Hair follicular keratinocyte (primary cell): ENCODE data around the gene HES4. TPM values are rescaled to one million over a fixed set of nuclear protein-coding genes. Genes with fewer than 3 reads are reported as not detected.

ENCODE experiments used
- total RNA-seq: library from RNA; depleted of rRNA; stranded (reverse); fragments of >200 nt; gene quantifications from 2 replicates; pipeline ENCODE4 v1.2.3, GENCODE V29; 2015

The HES4 gene, protein sequence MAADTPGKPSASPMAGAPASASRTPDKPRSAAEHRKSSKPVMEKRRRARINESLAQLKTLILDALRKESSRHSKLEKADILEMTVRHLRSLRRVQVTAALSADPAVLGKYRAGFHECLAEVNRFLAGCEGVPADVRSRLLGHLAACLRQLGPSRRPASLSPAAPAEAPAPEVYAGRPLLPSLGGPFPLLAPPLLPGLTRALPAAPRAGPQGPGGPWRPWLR
- total RNA-seq: 3.0 and 5.6 TPM in 2 replicates

DNA sequence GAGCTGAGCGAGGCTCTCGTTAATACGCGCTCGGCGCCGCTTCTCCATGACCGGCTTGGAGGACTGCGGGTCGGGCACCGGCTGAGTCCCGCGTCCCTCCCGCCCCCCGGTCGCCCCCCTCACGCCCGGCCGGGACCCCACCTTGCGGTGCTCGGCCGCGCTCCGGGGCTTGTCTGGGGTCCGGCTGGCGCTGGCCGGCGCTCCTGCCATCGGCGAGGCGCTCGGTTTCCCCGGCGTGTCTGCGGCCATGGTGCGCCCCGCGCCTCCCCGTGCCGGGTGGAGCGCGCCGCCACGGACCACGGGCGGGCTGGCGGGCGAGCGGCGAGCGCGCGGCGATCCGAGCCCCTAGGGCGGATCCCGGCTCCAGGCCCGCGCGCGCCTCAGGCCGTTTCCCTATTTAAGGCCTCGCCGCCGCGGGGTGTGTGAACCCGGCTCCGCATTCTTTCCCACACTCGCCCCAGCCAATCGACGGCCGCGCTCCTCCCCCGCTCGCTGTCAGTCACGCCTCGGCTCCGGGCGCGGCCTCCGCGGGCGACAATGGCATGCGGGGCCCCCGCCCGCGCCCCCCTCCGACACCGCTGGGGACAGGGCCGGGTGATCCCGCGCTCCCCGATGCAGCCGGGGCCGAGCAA lies at the start of gene HES4:
Gene HES4, minus strand, starts transcription at position 373 of the 632 bp plus-strand sequence. Its CDS starts 124 bp downstream, at position 249.

DNA sequence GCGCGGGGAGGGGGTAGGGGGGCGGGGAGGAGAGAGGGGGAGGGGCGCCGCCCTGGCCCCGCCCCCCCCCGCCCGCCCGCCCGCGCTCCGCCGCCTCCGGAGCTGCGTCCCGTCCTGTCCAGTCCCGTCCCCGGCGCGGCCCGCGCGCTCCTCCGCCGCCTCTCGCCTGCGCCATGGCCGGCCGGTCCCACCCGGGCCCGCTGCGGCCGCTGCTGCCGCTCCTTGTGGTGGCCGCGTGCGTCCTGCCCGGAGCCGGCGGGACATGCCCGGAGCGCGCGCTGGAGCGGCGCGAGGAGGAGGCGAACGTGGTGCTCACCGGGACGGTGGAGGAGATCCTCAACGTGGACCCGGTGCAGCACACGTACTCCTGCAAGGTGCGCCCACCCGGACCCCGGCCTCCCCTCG lies 20.1 kb upstream of the HES4 start, which contains the start of gene AGRN:
Gene AGRN, plus strand, starts transcription at position 121 of the 405 bp plus-strand sequence. Its CDS starts 53 bp downstream, at position 174.

DNA sequence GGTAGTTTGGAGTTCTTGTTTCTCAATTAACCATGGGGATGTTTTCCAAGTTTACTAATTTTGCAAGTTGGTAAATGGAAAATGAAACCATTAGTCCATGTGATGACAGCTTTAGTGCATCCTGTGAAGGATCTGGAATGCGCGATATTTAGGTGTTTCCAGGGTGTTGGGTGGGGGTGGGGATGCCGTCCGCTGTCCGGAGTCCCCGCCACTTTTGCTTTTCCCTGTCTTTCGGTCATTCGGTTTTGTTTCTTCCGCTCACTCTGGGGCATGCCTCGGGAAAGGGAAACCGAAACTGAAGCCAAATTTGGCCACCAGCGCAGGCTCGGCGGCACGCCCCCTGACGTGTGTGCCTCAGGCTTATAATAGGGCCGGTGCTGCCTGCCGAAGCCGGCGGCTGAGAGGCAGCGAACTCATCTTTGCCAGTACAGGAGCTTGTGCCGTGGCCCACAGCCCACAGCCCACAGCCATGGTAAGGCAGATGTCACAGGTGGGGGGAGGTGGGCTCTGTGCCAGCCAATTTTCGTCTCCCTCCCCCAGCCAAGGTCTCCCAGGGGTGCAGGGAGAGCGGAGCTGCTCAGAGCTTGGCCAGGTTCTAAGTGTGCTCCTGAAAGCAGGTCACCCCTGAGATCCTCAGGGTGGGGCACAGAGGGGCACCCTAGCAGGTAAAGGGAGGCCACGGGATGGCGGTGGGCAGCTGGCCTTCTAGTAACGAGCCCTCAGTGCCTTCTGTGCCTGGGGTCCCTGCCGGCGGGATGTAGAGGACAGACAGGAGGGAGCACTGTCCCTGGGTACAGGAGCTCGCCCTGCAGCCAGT lies 13.4 kb upstream of the HES4 start, which contains the start of gene ISG15:
Gene ISG15, plus strand, starts transcription at position 393 of the 817 bp plus-strand sequence. Its CDS starts 77 bp downstream, at position 470.

DNA sequence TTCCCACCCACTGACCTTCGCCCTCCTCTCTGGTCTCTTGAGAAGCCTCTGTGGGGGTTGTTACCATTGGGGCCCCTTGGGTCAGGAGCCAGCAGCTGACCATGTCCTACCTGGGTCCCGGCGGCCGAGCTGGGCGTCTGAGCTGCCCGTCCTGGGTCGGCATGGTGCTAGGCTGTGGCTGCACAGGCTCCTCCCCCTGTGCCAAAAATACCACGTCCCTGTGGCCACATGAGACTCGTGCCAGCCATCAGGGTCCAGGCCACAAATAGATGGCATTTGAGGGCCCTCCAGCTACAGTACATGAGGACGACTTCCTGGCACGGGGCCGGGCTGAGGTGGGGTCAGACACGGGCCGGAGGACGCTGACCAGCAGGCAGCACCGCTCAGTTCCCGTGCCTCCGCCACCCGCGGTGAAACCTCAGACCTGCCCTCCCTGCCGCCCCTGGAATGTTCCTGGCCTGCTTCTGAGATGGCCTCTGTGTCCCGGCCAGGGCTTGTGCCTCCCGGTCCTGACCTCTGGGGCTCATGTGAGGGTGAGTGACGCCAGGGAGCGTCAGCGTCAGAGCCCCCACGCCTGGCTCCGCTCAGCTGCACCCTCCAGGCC lies 17.8 kb downstream of the HES4 start, which contains the start of gene PERM1:
Gene PERM1, minus strand, starts transcription at position 139 of the 604 bp plus-strand sequence. CDS start 1,064 bp downstream, outside the sequence.

DNA sequence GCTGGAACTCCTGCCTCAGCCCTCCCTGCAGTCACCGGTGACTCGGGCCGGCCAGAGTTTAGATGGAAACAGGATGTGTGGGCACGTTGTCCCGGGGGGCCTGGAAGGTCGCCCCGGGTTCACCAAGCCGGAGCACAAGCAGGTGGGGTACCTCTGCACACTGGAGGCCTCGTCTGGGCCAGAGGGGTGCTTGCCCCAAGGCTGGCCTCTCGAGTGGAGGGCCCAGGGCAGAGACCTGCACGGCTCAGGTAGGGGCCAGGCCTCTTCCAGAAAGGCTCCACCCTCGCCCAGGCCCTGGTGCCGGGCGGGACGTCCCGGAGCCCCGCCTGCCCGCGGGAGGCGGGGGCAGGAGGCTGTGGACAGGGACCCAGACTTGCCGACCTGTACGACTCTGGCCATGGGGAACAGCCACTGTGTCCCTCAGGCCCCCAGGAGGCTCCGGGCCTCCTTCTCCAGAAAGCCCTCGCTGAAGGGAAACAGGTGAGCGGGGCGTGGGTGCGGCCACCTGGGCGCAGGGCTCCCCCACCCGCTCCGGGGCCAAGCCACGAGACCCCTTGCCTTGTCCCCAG lies 33.7 kb downstream of the HES4 start, which contains the start of gene PLEKHN1:
Gene PLEKHN1, plus strand, starts transcription at position 348 of the 569 bp plus-strand sequence. Its CDS starts 50 bp downstream, at position 398.

DNA sequence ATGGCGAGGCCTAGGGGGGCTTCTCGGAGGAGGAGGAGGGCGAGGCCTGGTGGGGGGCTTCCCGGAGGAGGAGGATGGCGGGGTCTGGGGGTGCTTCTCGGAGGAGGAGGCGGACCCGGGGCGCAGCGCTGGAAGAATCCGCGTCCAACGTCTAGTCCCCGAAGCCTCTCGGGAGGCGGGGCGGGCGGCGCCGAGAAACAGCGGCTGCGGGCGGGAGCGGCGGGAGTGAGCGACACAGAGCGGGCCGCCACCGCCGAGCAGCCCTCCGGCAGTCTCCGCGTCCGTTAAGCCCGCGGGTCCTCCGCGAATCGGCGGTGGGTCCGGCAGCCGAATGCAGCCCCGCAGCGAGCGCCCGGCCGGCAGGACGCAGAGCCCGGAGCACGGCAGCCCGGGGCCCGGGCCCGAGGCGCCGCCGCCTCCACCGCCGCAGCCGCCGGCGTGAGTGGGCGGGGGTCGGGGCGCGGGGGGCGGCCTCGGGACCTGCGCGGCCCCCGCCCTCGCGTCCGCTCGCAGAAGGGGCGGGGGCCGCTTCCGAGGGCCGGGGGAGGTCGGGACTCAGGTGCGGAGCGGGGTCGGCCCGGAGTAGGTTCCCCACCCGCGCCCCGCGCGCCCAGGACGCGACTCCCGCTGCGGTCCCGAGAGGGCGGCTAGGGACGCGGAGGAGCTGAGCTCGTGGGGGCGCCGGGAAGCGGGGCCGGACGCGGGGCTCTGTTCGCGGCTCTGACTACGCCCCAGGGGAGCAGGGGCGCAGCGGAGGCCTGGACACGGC lies 39.4 kb downstream of the HES4 start, which contains the start of gene KLHL17:
Gene KLHL17, plus strand, starts transcription at position 222 of the 769 bp plus-strand sequence. Its CDS starts 110 bp downstream, at position 332.

DNA sequence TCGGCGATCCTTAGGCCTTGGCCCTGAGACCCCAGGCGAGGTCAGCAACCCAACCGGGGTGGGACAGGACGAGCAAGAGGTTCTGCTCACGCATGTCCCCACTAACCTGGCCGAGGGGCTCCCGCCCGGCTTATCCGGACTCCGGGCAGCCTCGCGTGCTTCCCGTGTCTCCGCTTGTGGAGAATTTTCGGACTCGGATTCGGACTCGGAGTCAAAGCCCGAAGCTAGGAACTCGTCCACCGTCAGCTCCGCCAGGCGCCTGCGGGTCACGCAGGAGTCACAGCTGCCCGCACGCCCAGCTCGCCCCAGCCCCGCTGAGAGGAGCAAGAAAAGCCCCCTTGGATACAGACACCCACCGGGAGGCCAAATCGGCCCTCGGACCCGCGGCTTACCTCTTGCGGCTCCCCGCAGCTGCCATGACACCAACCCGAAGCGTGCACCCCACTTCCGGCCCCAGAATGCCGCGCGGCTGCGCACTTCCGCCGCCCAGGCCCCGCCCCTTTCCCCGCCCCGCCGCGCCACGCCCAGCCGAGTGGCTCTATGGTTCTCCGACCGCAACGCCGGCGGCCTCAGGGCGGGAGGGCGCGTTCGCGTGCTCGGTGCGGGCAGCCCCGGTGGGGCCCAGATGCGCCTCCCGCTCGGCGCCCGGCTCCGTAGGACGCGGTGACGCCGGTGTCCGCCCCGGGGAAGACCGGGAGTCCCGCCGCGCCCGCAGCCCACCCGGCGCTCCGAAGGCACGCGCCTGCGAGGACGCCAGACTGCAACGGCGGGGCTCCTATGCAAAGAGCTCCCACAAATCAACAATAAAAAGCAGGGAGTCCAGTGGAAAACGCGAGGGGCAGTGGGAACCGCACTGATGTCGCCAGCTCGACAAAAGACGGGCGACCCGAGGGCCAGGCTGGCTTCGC lies 40.8 kb downstream of the HES4 start, which contains the start of gene NOC2L:
Gene NOC2L, minus strand, starts transcription at position 434 of the 908 bp plus-strand sequence. Its CDS starts 16 bp downstream, at position 418.

Other genes with a start within 250 kb of the HES4 start
- gene SAMD11, start 76.2 kb downstream of the HES4 start, total RNA-seq: 0.08 TPM in 2 replicates
- gene NOC2L, start 40.8 kb downstream of the HES4 start, total RNA-seq: 72.7 and 142 TPM in 2 replicates
- 9.5 and 10.2 TPM in 2 replicates for gene KLHL17, start 39.5 kb downstream of the HES4 start, total RNA-seq
- gene PLEKHN1, start 33.6 kb downstream of the HES4 start, total RNA-seq: 4.0 and 10.2 TPM in 2 replicates
- 0.23 TPM in 1 of 2 replicates, not detected in the other for gene PERM1, start 18.0 kb downstream of the HES4 start, total RNA-seq
- gene ISG15, start 13.4 kb upstream of the HES4 start, total RNA-seq: 29.4 and 34.9 TPM in 2 replicates
- 211 and 412 TPM in 2 replicates for gene AGRN, start 20.0 kb upstream of the HES4 start, total RNA-seq
- gene RNF223, start 74.2 kb upstream of the HES4 start, total RNA-seq: 0.08 and 0.15 TPM in 2 replicates
- 19.8 and 25.9 TPM in 2 replicates for gene C1orf159, start 116.0 kb upstream of the HES4 start, total RNA-seq
- gene TTLL10, start 173.8 kb upstream of the HES4 start, total RNA-seq: not detected in 2 replicates
- gene TNFRSF18, start 206.5 kb upstream of the HES4 start, total RNA-seq: not detected in 2 replicates
- gene TNFRSF4, start 214.1 kb upstream of the HES4 start, total RNA-seq: not detected in 2 replicates
- gene SDF4, start 231.9 kb upstream of the HES4 start, total RNA-seq: 146 and 147 TPM in 2 replicates
- gene B3GALT6, start 232.1 kb upstream of the HES4 start, total RNA-seq: 20.5 and 27.3 TPM in 2 replicates
- 1.5 TPM in 1 of 2 replicates, not detected in the other for gene C1QTNF12, start 246.6 kb upstream of the HES4 start, total RNA-seq